Lung (tissue), 12 donors: Measurements from ENCODE around the gene ARHGEF7. TPM values are rescaled to one million over a fixed set of nuclear protein-coding genes. Genes with fewer than 3 reads are reported as not detected.

Source experiments
- ATAC-seq: fragments of 200-7000 bp; cut with Tn5 transposase; one replicate; pipeline ENCODE4 v1.9.1; 2020; ENCODE audit warnings: moderate number of reproducible peaks; ENCODE audit not compliant: insufficient read depth, low FRiP score
- DNase-seq, 3 donors: peaks; one replicate each; pipeline ENCODE4 v3.0.0-alpha.2; 2013 to 2017
- H3K27ac ChIP-seq, 2 donors: one replicate each; pipeline ENCODE4 v1.5.1; 2013; ENCODE audit warnings: mild to moderate bottlenecking in 2 of 2, moderate library complexity in 2 of 2, control low read depth in 1 of 2, inconsistent platforms in 1 of 2, low read depth in 1 of 2, low read length in 1 of 2
- H3K27me3 ChIP-seq, 3 donors: one replicate each; pipeline ENCODE4 v1.5.1; 2013; ENCODE audit warnings: low read length in 2 of 3; ENCODE audit not compliant: control insufficient read depth in 3 of 3, insufficient read depth in 3 of 3
- H3K36me3 ChIP-seq, 4 donors: one replicate each; pipeline ENCODE4 v1.5.1; 2013; ENCODE audit warnings: low read length in 4 of 4, mild to moderate bottlenecking in 1 of 4, moderate library complexity in 1 of 4; ENCODE audit not compliant: control insufficient read depth in 4 of 4, insufficient read depth in 4 of 4
- H3K4me1 ChIP-seq, 5 donors: one replicate each; pipeline ENCODE4 v1.5.1; 2013; ENCODE audit warnings: low read length in 5 of 5, mild to moderate bottlenecking in 2 of 5, moderate library complexity in 1 of 5; ENCODE audit not compliant: control insufficient read depth in 5 of 5, insufficient read depth in 5 of 5
- H3K4me3 ChIP-seq: one replicate; pipeline ENCODE4 v1.5.1; 2013; ENCODE audit warnings: mild to moderate bottlenecking, control low read depth, moderate library complexity
- H3K9ac ChIP-seq, 2 donors: one replicate each; pipeline ENCODE4 v1.5.1; 2013; ENCODE audit warnings: low read length in 2 of 2, control low read depth in 1 of 2; ENCODE audit not compliant: insufficient read depth in 1 of 2
- H3K9me3 ChIP-seq, 4 donors: one replicate each; pipeline ENCODE4 v1.5.1; 2013; ENCODE audit warnings: low read length in 3 of 4, mild to moderate bottlenecking in 1 of 4, moderate library complexity in 1 of 4; ENCODE audit not compliant: control insufficient read depth in 4 of 4, insufficient read depth in 3 of 4
- WGBS, 2 donors: extraction: QIAGEN DNeasy Blood & Tissue Kit; methylation state at CpG; one replicate each; pipeline ENCODE4 v1.1.7; 2013; 5-methylcytosine and 5-hydroxymethylcytosine counted together
- polyA plus RNA-seq, 2 donors: library from polyadenylated mRNA; stranded (reverse); fragments of 200-250 nt; gene quantifications; one replicate each; pipeline ENCODE4 v1.2.1, GENCODE V29; 2013
- total RNA-seq, 2 donors: library from RNA; depleted of rRNA in 1 of 2; stranded (reverse); fragments of >200 nt in 1 of 2; gene quantifications; one replicate each; pipeline ENCODE4 v1.2.1, GENCODE V29; 2014 to 2021
- TF ChIP-seq, protein P1 (sequence below): IDR thresholded peaks from 2 replicates; pipeline ENCODE4 v1.5.1; 2012; ENCODE audit warnings: mild to moderate bottlenecking; ENCODE audit errors: control extremely low read depth, extremely low read depth
- donor health status: control.
- donor health status: control.
- donor health status: Bipolar disorder and iron deficiency.
- donor health status: healthy.
- donor health status: DM: yes; HTN: yes; CAD: no.

The ARHGEF7 gene
- total and polyA plus RNA-seq, 4 donors = 20.9 to 143 (median 37.8) TPM

DNA sequence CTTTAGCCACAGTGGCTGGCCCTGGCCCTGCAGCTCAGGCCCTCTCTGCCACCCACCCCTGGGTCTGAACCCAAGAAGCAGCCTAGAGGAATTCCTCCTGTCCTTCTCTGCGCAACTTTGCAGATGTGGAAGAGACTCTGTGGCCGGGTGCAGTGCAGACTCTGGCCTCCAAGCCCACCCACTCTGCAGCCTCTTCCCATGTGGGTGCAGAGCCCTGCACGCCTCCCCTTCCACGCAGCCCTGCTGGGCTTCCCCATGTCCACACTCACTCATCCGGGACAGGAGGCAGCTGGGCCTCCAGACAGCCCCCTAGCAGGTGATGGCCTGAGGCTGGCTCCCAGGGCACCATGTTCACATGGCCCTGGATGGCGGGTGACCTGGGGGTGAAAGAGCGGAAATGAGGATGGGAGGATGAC, 207.8 kb downstream of the ARHGEF7 start:
- H3K27me3 ChIP-seq = no peaks in the 10 kb centered on the region
- WGBS, 2 donors = 85 to 89% methylated on average over 7 of the region's 7 CpGs
- no peak for DNase-seq
- H3K27ac ChIP-seq = no peak overlapping the region
- H3K36me3 ChIP-seq = no peaks in the 10 kb centered on the region
- H3K4me1 ChIP-seq = peaks cover 0 to 13% (median 0%) of the 10 kb centered on the region in 5 donors
- TF ChIP-seq, protein P1, sequence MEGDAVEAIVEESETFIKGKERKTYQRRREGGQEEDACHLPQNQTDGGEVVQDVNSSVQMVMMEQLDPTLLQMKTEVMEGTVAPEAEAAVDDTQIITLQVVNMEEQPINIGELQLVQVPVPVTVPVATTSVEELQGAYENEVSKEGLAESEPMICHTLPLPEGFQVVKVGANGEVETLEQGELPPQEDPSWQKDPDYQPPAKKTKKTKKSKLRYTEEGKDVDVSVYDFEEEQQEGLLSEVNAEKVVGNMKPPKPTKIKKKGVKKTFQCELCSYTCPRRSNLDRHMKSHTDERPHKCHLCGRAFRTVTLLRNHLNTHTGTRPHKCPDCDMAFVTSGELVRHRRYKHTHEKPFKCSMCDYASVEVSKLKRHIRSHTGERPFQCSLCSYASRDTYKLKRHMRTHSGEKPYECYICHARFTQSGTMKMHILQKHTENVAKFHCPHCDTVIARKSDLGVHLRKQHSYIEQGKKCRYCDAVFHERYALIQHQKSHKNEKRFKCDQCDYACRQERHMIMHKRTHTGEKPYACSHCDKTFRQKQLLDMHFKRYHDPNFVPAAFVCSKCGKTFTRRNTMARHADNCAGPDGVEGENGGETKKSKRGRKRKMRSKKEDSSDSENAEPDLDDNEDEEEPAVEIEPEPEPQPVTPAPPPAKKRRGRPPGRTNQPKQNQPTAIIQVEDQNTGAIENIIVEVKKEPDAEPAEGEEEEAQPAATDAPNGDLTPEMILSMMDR = no peak
- H3K9me3 ChIP-seq = peaks cover 0 to 2% (median 0%) of the 10 kb centered on the region in 4 donors
- H3K9ac ChIP-seq = no peak overlapping the region
- H3K4me3 ChIP-seq = no peak overlapping the region
- ATAC-seq = no peak

DNA sequence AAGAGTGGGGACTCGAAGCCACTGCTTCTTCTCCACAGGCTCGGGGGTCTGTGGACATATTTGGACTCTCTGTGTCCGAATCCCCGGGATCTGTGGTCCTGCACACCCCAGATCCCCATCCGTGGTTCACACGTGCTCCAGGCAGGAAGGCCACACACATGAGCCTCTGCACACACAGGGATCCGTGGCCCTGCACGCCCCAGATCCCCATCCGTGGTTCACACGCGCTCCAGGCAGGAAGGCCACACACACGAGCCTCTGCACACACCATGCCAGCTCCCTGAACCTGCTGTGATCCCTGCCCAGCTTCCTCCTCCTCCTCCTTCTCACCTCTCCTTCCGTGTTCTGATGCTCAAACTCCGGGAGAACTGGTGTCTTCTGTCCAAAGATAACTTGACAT, 208.4 kb downstream of the ARHGEF7 start:
- Histone ChIP-seq H3K36me3 (no peaks in the 10 kb centered on the region), H3K27me3 (no peaks in the 10 kb centered on the region), H3K9ac (no peak overlapping the region), H3K9me3 (peaks cover 0 to 2% (median 0%) of the 10 kb centered on the region in 4 donors), H3K4me3 (no peak overlapping the region), H3K4me1 (peaks cover 0 to 12% (median 0%) of the 10 kb centered on the region in 5 donors), H3K27ac (no peak overlapping the region)
- TF ChIP-seq, protein P1 = no peak
- DNase-seq = no peak
- ATAC-seq = no peak
- WGBS, 2 donors = 81 to 89% methylated on average over 14 of the region's 14 CpGs

DNA sequence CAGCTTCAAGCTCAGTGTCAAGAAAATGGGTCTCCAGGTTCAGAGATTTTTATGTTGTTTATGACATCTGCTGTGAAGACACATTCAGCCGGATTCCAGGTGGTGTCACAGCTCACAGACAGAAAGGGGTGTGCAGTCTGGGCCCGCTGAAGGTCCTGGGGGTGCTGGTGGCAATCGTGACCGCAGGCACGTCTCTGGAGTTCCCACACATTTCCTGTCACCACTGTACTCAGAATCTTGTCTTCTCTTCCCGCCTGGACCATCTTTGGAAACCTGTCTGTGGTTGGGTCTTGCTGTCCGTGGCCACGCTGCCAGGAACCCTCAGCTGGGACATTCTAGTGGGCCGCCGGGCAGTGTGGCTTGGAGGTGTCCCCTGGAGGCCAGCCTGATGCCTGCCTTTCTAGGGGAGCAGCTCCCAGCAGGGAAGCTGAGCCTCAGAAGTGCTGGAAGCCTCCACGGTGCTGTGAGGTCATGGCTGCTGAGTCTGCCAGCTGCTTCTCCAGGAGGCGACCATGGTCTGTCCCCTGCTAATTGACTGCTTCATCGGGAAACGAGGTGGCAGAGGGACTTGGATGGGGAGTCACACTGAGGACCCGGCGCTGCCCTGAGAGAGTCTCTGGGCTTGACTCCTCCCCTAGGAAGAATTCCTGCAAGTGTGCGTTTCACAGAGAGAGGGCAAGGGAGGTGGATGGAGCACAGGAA, 209.0 kb downstream of the ARHGEF7 start:
- Histone ChIP-seq H3K27me3 (no peaks in the 10 kb centered on the region), H3K27ac (no peak overlapping the region), H3K9ac (no peak overlapping the region), H3K9me3 (peaks cover 0 to 2% (median 0%) of the 10 kb centered on the region in 4 donors), H3K4me1 (peaks cover 0 to 13% (median 0%) of the 10 kb centered on the region in 5 donors), H3K4me3 (no peak overlapping the region), H3K36me3 (no peaks in the 10 kb centered on the region)
- 70 to 72% methylated on average over 17 of the region's 17 CpGs for WGBS, 2 donors
- ATAC-seq = no peak
- DNase-seq = peak in 1 of 3 donors; percentile 18
- TF ChIP-seq, protein P1 = no peak
